Activated T-helper 17 cell treated with anti-CD3 and anti-CD28 coated beads, Interleukin-2, amount 50 U/mL, for 72 hours (primary cell): ENCODE data around the gene RHBDL3. TPM values are rescaled to one million over a fixed set of nuclear protein-coding genes. Genes with fewer than 3 reads are reported as not detected.
"Not testable (repeated sequence)": the region's sequence is repeated elsewhere in the genome, so short reads cannot be mapped to it uniquely, and the experiment has no call there.

Experiments
- ATAC-seq: fragments of 150-1000 bp; cut with Tn5 transposase; replicated peaks from 2 replicates; pipeline ENCODE4 v1.10.0; 2021; ENCODE audit warnings: mild to moderate bottlenecking, moderate library complexity
- H3K27ac Mint-ChIP-seq: one replicate; pipeline ENCODE4 v1.8.0; 2022; ENCODE audit warnings: mixed read lengths
- H3K27me3 Mint-ChIP-seq: one replicate; pipeline ENCODE4 v1.8.0; 2022; ENCODE audit warnings: mixed read lengths
- H3K36me3 Mint-ChIP-seq: one replicate; pipeline ENCODE4 v1.8.0; 2022; ENCODE audit warnings: low read depth, mild to moderate bottlenecking, mixed read lengths
- H3K4me1 Mint-ChIP-seq: one replicate; pipeline ENCODE4 v1.8.0; 2022; ENCODE audit warnings: mixed read lengths
- H3K4me3 Mint-ChIP-seq: one replicate; pipeline ENCODE4 v1.8.0; 2022; ENCODE audit warnings: mild to moderate bottlenecking, mixed read lengths
- H3K9me3 Mint-ChIP-seq: one replicate; pipeline ENCODE4 v1.8.0; 2022; ENCODE audit warnings: mixed read lengths
- total RNA-seq, 2 donors: library from RNA; stranded (reverse); gene quantifications; one replicate each; pipeline ENCODE4 v1.2.3, GENCODE V29; 2022

The RHBDL3 gene
- total RNA-seq, 2 donors from 2014 or later, result 0.13 TPM; not detected in 1

GRCh38 chr17:32316653-32317052 lies 51.0 kb downstream of the RHBDL3 start:
- not testable (repeated sequence) for ATAC-seq, H3K27me3 Mint-ChIP-seq, H3K4me1 Mint-ChIP-seq, H3K4me3 Mint-ChIP-seq, H3K36me3 Mint-ChIP-seq, H3K9me3 Mint-ChIP-seq, H3K27ac Mint-ChIP-seq

- no peak for ATAC-seq
- Mint-ChIP-seq H3K27me3 (peaks cover 8% of the 10 kb centered on the region), H3K4me3 (no peak overlapping the region), H3K9me3 (no peaks in the 10 kb centered on the region), H3K36me3 (no peaks in the 10 kb centered on the region), H3K27ac (no peak overlapping the region), H3K4me1 (no peaks in the 10 kb centered on the region)
Observed at GRCh38 chr17:32317353-32317752, 51.7 kb downstream of the RHBDL3 start.

GRCh38 chr17:32318071-32318470 lies 52.4 kb downstream of the RHBDL3 start:
- Mint-ChIP-seq H3K4me3 (peak overlapping the region; percentile 69), H3K36me3 (no peaks in the 10 kb centered on the region), H3K27ac (no peak overlapping the region), H3K4me1 (no peaks in the 10 kb centered on the region), H3K27me3 (peaks cover 8% of the 10 kb centered on the region), H3K9me3 (no peaks in the 10 kb centered on the region)
- ATAC-seq, result no peak

GRCh38 chr17:32319548-32319905 lies 53.9 kb downstream of the RHBDL3 start:
- Mint-ChIP-seq H3K27ac (no peak overlapping the region), H3K27me3 (peaks cover 8% of the 10 kb centered on the region), H3K4me3 (peak overlapping the region; percentile 69), H3K36me3 (no peaks in the 10 kb centered on the region), H3K4me1 (peaks cover 4% of the 10 kb centered on the region), H3K9me3 (no peaks in the 10 kb centered on the region)
- peak; percentile 93 for ATAC-seq

GRCh38 chr17:32320080-32320479 lies 54.4 kb downstream of the RHBDL3 start:
- not testable (repeated sequence) for H3K4me1 Mint-ChIP-seq, H3K27ac Mint-ChIP-seq, H3K27me3 Mint-ChIP-seq, ATAC-seq, H3K4me3 Mint-ChIP-seq, H3K36me3 Mint-ChIP-seq, H3K9me3 Mint-ChIP-seq

- no peaks in the 10 kb centered on the region for H3K36me3 Mint-ChIP-seq
- peaks cover 4% of the 10 kb centered on the region for H3K4me1 Mint-ChIP-seq
- no peak overlapping the region for H3K4me3 Mint-ChIP-seq
- no peaks in the 10 kb centered on the region for H3K9me3 Mint-ChIP-seq
- H3K27me3 Mint-ChIP-seq, result peaks cover 5% of the 10 kb centered on the region
- no peak for ATAC-seq
- no peak overlapping the region for H3K27ac Mint-ChIP-seq
Observed at GRCh38 chr17:32320847-32321246, 55.2 kb downstream of the RHBDL3 start.

GRCh38 chr17:32323046-32323445 lies 57.4 kb downstream of the RHBDL3 start:
- Mint-ChIP-seq H3K27ac (no peak overlapping the region), H3K27me3 (no peaks in the 10 kb centered on the region), H3K36me3 (no peaks in the 10 kb centered on the region), H3K9me3 (no peaks in the 10 kb centered on the region), H3K4me3 (peak overlapping the region; percentile 22), H3K4me1 (peaks cover 4% of the 10 kb centered on the region)
- ATAC-seq, result no peak

- peak; percentile 77 for ATAC-seq
- H3K27me3 Mint-ChIP-seq, result no peaks in the 10 kb centered on the region
- H3K9me3 Mint-ChIP-seq, result no peaks in the 10 kb centered on the region
- H3K36me3 Mint-ChIP-seq, result no peaks in the 10 kb centered on the region
- peaks cover 4% of the 10 kb centered on the region for H3K4me1 Mint-ChIP-seq
- H3K27ac Mint-ChIP-seq, result peak overlapping the region; percentile 79
- peak overlapping the region; percentile 45 for H3K4me3 Mint-ChIP-seq
Observed at GRCh38 chr17:32323811-32324491, 58.3 kb downstream of the RHBDL3 start.

- Mint-ChIP-seq H3K27me3 (no peaks in the 10 kb centered on the region), H3K36me3 (peaks cover 1% of the 10 kb centered on the region), H3K9me3 (no peaks in the 10 kb centered on the region), H3K4me1 (peaks cover 22% of the 10 kb centered on the region), H3K27ac (no peak overlapping the region), H3K4me3 (no peak overlapping the region)
- ATAC-seq, result no peak
Observed at GRCh38 chr17:32327911-32328310, 62.3 kb downstream of the RHBDL3 start.

GRCh38 chr17:32330147-32330546 lies 64.5 kb downstream of the RHBDL3 start:
- peaks cover 17% of the 10 kb centered on the region for H3K4me1 Mint-ChIP-seq
- H3K36me3 Mint-ChIP-seq, result peaks cover 24% of the 10 kb centered on the region
- no peaks in the 10 kb centered on the region for H3K27me3 Mint-ChIP-seq
- H3K9me3 Mint-ChIP-seq, result no peaks in the 10 kb centered on the region
- H3K4me3 Mint-ChIP-seq, result peak overlapping the region; percentile 50
- H3K27ac Mint-ChIP-seq, result peak overlapping the region; percentile 61
- peak; percentile 77 for ATAC-seq

- H3K4me3 Mint-ChIP-seq, result peak overlapping the region; percentile 50
- no peaks in the 10 kb centered on the region for H3K9me3 Mint-ChIP-seq
- peaks cover 28% of the 10 kb centered on the region for H3K36me3 Mint-ChIP-seq
- peak; percentile 53 for ATAC-seq
- peak overlapping the region; percentile 58 for H3K27ac Mint-ChIP-seq
- no peaks in the 10 kb centered on the region for H3K27me3 Mint-ChIP-seq
- peaks cover 17% of the 10 kb centered on the region for H3K4me1 Mint-ChIP-seq
Observed at GRCh38 chr17:32331243-32332040, 65.8 kb downstream of the RHBDL3 start.

GRCh38 chr17:32333187-32333586 lies 67.6 kb downstream of the RHBDL3 start:
- H3K9me3 Mint-ChIP-seq, result no peaks in the 10 kb centered on the region
- H3K4me1 Mint-ChIP-seq, result peaks cover 17% of the 10 kb centered on the region
- no peaks in the 10 kb centered on the region for H3K27me3 Mint-ChIP-seq
- ATAC-seq, result no peak
- peaks cover 34% of the 10 kb centered on the region for H3K36me3 Mint-ChIP-seq
- no peak overlapping the region for H3K4me3 Mint-ChIP-seq
- H3K27ac Mint-ChIP-seq, result no peak overlapping the region

- no peaks in the 10 kb centered on the region for H3K27me3 Mint-ChIP-seq
- no peaks in the 10 kb centered on the region for H3K9me3 Mint-ChIP-seq
- peaks cover 16% of the 10 kb centered on the region for H3K4me1 Mint-ChIP-seq
- peaks cover 34% of the 10 kb centered on the region for H3K36me3 Mint-ChIP-seq
- no peak overlapping the region for H3K4me3 Mint-ChIP-seq
- H3K27ac Mint-ChIP-seq, result no peak overlapping the region
- no peak for ATAC-seq
Observed at GRCh38 chr17:32335046-32335445, 69.4 kb downstream of the RHBDL3 start.

- Mint-ChIP-seq H3K27ac (no peak overlapping the region), H3K4me3 (no peak overlapping the region), H3K9me3 (no peaks in the 10 kb centered on the region), H3K27me3 (no peaks in the 10 kb centered on the region), H3K4me1 (peaks cover 12% of the 10 kb centered on the region), H3K36me3 (peaks cover 34% of the 10 kb centered on the region)
- ATAC-seq, result no peak
Observed at GRCh38 chr17:32335687-32336086, 70.1 kb downstream of the RHBDL3 start.
